NK-92 treated with Interleukin-12 subunit alpha and Interleukin-12 subunit beta, amount 100 ng/mL, for 24 hours (cell line): ENCODE data around the gene RNF212.
"Not testable (repeated sequence)": the region's sequence is repeated elsewhere in the genome, so short reads cannot be mapped to it uniquely, and the experiment has no call there.

Source experiments
- DNase-seq: peaks from one replicate; lab custom pipeline; 2025; lab: John Stamatoyannopoulos, UW

Gene RNF212

DNA sequence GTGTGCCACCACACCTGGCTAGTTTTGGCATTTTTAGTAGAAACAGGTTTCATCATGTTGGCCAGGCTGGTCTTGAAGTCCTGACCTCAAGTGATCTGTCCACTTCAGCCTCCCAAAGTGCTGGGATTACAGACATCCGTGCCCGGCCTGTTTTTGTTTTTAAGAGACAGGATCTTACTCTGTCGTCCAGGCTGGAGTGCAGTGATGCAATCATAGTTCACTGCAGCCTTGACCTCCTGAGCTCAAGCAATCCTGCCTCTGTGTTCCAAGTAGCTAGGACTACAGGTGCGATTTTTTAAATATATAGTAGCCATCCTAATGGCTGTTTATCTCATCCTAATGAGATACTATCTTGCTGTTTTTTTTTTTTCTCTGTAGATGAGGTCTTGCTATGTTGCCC lies 47.6 kb downstream of the RNF212 start:
- no peak for DNase-seq

DNA sequence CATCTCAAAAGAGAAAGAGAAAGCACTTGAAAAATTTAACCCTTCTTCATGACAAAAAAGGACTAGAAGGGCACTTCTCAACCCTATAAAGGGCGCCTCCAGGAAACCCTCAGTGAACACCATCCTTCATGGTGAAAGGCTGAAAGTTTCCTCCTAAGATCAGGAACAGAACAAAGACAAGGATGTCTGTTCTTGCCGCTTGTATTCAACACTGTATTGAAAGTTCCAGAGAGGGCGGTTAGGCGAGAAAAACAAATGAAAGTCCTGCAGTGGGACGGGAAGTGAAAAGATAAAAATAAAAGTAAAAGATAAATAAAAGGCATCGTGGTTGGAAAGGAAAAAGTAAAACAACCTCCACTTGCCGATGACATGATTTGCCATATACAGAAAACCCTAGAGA lies 50.9 kb downstream of the RNF212 start:
- DNase-seq, result no peak

DNA sequence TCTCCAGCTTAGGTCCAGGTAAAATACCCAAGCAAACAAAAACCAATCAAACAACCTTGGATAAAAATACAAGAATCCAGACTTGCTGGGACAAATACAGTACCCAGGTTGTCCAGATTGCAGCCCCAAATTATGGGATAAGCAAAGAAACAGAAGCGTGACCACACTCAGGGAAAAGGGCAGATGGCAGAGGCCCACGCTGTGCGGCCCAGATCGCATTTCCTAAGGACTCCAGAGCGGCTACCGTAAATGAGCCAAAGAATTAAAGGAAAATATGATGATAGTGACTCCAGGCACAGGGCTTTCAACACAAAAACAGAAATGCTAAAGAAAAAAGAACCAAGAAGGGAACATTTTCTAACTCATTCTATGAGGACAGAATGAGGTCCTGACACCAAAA lies 51.6 kb downstream of the RNF212 start:
- no peak for DNase-seq

- DNase-seq, result no peak
Measured at GRCh38 chr4:1061056-1061700, 52.2 kb downstream of the RNF212 start.

- no peak for DNase-seq
Measured at GRCh38 chr4:1060621-1061020, 52.7 kb downstream of the RNF212 start.

DNA sequence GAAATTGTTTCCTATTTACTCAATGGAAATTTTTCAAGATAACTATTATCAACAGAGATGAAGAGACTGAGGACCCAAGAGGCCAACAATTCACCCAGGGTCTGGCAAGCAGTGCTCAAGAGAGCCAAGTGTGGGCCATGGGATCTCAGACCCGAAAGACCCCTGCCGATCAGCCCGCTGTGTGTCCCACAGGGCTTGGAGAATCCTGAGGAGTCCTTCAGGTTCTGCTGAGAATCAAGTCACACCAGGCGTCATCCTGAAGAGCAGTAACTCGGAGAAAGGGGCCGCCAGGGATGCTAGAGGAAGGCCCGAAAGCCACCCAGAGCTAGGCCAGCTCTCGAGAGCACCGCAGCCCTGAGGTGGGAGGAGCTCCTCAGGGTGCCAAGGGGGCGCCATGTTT lies 53.2 kb downstream of the RNF212 start:
- no peak for DNase-seq

DNA sequence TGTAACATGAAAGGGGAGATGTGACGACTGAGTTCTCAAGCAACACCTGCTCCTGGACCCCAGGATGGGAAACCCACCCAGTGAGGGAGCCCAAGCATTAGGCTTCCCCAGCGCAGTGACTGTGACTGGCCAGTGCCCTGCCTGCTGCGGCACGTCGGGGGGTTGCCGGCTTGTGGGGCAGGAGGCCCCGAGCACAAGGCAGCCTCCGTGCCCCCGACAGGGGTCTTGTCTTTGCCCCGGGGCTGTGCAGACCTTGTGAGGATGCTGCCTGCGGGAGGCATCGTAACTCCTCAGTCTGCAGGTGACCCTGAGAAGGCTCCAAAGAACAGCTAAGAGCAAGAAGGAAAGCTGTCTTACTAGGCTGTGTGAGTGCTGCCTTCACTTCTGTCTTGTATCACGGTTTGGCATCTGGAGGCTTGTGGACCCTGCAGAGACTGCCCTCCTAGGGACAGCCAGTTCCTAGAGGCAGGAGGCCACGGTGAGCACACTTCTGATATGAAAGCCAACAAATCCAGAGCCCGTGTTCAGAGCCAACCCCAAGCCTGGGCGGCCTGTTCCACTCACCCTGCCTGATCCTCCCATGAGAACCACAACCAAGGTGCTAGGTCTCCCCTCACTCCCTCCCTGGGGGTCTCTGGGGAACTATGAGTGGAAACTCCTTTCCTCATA lies 54.2 kb downstream of the RNF212 start:
- DNase-seq, result no peak

- DNase-seq, result no peak
Measured at GRCh38 chr4:1058198-1058996, 55.0 kb downstream of the RNF212 start.

DNA sequence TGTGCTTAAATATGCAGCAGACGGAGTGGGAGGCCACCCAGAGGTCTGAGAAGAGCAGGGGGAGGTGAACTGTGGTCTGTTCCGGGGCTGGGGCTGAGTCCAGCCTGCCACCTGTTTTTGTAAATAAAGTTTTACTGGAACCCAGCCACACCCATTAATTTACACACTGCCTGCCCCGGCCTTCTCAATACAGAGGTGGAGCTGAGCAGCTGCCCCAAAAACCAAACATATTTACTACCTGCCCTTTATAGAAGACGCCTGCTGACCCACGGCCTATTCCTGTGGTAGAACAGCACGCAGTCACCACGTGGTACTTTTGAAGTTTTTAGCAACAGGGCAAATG lies 56.0 kb downstream of the RNF212 start:
- DNase-seq, result no peak

DNA sequence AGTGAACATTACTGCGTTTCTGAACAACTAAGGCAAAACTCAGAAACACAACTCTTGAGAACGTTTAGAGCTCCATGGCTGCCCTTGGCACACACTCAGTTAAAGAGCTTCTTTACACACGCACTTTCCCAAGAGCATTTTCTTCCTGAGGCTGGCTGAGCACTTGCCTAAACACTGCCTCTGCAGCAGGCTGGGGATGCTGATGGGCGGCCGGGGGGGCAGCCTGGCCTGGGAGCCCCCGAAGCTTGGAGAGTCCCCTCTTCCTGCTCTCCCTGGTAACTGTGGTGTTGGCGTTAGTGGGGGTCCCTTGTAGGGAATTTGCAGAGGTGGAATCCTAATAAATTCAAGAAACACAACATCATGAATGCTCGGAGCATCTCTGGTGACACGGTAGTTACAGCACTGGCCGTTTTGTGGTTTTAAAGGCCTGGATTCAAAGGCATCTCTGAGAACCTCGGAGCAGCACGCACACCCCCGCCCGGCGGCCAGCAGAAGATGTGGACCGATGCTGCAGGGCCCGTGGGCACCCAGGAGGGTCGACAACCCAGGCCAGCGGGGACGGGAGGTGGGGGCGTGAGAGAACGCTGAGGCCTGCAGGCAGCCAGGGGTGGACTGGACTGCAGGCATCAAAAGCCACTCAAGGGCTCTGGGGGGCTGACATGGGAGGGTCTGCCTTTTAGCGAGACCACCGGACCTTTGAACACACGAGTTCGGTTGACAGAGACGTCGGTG lies 56.5 kb downstream of the RNF212 start:
- DNase-seq, result no peak

- DNase-seq, result no peak
Measured at GRCh38 chr4:1055721-1056590, 57.4 kb downstream of the RNF212 start.

DNA sequence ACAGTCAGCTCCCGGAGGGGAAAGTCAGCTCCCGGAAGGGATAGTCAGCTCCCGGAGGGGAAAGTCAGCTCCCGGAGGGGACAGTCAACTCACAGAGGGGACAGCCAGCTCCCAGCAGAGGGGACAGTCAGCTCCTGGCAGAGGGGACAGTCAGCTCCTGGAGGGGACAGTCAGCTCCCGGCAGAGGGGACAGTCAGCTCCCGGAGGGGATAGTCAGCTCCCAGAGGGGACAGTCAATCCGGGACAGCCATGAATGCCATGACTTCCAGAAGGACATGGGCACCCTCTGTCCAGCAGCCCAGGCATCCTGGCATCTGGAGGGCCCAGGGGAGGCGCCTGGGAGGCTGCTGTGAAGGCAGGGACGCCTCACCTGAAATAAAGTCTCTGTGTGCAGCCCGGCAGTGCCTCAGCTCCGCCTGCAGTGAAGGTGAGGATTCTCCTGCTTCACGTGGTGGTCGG lies 58.1 kb downstream of the RNF212 start:
- DNase-seq, result not testable (repeated sequence)

DNA sequence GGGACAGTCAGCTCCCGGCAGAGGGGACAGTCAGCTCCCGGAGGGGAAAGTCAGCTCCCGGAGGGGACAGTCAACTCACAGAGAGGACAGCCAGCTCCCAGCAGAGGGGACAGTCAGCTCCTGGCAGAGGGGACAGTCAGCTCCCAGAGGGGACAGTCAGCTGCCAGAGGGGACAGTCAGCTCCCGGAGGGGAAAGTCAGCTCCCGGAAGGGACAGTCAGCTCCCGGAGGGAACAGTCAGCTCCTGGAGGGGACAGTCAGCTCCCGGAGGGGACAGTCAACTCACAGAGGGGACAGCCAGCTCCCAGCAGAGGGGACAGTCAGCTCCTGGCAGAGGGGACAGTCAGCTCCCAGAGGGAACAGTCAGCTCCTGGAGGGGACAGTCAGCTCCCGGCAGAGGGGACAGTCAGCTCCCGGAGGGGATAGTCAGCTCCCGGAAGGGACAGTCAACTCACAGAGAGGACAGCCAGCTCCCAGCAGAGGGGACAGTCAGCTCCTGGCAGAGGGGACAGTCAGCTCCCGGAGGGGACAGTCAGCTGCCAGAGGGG lies 58.6 kb downstream of the RNF212 start:
- not testable (repeated sequence) for DNase-seq

DNA sequence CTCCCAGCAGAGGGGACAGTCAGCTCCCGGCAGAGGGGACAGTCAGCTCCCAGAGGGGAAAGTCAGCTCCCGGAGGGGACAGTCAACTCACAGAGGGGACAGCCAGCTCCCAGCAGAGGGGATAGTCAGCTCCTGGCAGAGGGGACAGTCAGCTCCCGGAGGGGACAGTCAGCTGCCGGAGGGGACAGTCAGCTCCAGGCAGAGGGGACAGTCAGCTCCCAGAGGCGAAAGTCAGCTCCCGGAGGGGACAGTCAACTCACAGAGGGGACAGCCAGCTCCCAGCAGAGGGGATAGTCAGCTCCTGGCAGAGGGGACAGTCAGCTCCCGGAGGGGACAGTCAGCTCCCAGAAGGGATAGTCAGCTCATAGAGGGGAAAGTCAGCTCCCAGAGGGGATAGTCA lies 59.5 kb downstream of the RNF212 start:
- not testable (repeated sequence) for DNase-seq

GRCh38 chr4:1053080-1053661 lies 60.2 kb downstream of the RNF212 start:
- no peak for DNase-seq

DNA sequence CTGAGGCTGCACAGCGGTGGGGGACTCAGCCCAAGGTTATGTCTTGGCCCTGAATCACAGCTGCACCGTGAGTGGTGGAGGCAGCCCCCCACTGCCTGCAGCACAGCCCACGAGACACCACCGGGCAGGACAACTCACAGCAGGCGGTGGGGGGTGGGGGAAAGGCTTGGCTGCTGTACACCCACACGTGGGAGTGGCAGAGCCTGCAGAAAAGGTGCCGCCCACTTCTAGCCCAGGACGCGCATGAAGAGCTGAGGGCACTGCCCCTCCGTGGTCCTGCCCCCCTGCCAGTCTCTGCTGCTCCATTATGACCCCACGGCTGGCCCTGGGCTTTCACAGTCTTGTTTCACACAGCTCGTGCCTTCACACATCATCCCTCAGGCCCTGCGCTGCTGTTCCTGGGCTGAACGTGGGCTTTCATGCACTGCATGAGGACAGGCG lies 61.1 kb downstream of the RNF212 start:
- no peak for DNase-seq

DNA sequence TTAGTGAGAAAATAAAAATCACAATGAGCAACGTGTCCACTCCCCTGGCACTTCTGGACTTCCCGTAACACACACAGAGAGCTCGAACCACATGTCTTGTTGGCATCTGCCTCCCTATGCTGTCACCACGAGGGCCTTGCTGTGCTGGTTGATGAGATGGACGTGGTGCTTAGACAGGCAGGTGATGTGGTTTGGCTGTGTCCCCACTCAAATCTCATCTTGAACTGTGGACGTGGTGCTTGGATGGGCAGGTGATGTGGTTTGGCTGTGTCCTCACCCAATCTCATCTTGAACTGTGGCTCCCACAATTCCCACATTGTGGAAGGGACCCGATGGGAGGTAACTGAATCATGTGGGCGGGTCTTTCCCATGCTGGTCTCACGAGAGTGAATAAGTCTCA lies 61.9 kb downstream of the RNF212 start:
- DNase-seq, result no peak

DNA sequence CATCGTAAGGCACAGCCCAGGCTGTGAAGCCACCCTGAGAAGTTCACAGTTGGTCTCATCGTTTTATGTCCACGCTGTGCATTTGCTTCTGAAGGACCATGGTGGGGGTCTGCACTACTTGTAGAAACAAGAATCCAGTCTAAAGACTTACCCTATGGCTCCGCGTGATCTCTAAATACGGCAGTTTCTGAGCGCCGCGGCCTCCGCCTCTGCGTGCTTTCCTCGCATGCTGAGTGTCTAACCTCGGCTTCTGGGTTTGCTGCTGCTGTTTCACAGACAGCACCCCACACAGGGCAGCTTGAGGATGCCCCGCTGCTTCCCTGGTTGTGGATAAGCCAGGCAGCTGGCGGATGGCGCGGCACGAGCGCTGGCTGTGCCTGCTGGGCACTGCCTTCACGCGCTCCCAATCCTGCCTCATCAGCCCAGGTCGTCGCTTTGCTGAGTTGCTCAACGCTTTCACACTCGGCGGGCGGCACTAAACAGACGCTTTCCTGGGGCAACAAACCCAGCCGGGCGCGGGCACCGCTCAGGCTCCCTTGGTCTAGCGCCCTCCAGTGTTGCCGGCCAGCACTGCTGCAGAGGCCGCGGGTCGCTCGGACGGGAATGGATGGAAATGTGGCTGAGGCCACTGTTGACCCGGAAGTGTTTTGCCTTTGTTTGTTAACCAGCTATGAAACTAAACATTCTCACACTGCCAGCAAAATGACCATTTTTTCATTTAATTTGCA lies 62.7 kb downstream of the RNF212 start:
- DNase-seq, result no peak

- DNase-seq, result no peak
Measured at GRCh38 chr4:1049591-1049905, 63.8 kb downstream of the RNF212 start.
